ENCODE measurements around the gene ZNF32. TPM values are rescaled to one million over a fixed set of nuclear protein-coding genes. Genes with fewer than 3 reads are reported as not detected.

ZNF32 gene
- total RNA-seq (29.6 and 35.8 TPM in 2 replicates), polyA plus RNA-seq (20.9 and 29.0 TPM in 2 replicates), polyA minus RNA-seq (10.1 and 13.4 TPM in 2 replicates)
- total RNA-seq (2013) = 50.1 TPM

- Mint-ChIP-seq H3K9me3 (ENCODE audit: insufficient read depth) (peaks cover 10% of the 10 kb centered on the region), H3K4me1 (peaks cover 16% of the 10 kb centered on the region), H3K27me3 (peaks cover 10% of the 10 kb centered on the region), H3K4me3 (peak within 1 kb of the TSS; percentile 98), H3K27ac (peak within 1 kb of the TSS; percentile 89)
- no peaks in the 10 kb centered on the region for H4K20me1 ChIP-seq (ENCODE audit: control insufficient read depth, insufficient read depth, low read length, poor library complexity, severe bottlenecking)
- intact Hi-C loops (cut with micrococcal nuclease) = loop anchor here (1.0 to 10.0 kb wide), 9 partner anchors 42 to 1356 kb away; partner anchors contain the start of genes BMS1, HNRNPF, ZNF22 and ZNF239
- peak; percentile 89 for DNase-seq
- peak within 1 kb of the TSS; percentile 90 for H3K9ac ChIP-seq (ENCODE audit: low read length)
- under 1% methylated on average over 90 of the region's 90 CpGs for WGBS (ENCODE audit: insufficient coverage)
- H3K4me3 ChIP-seq (ENCODE audit: control extremely low read depth in 1 of 5, extremely low read depth in 1 of 5, insufficient read depth in 1 of 5, low read depth in 2 of 5, low read length in 4 of 5) = peak within 1 kb of the TSS; percentile 22 to 82 (median 63)
- peaks cover 4 to 26% (median 12%) of the 10 kb centered on the region in 3 donors for H3K9me3 ChIP-seq (ENCODE audit: control extremely low read depth in 1 of 3, control insufficient read depth in 2 of 3, insufficient read depth in 1 of 3, low read length in 2 of 3)
- H3K4me1 ChIP-seq (ENCODE audit: control insufficient read depth in 2 of 2, insufficient read depth in 2 of 2, low read length in 2 of 2) = peaks cover 7 to 13% of the 10 kb centered on the region in 2 donors
- peak within 1 kb of the TSS; percentile 91 for H2AFZ ChIP-seq (ENCODE audit: insufficient read depth, low read depth, low read length, poor library complexity, severe bottlenecking)
- peaks cover 12% of the 10 kb centered on the region for H3K79me2 ChIP-seq (ENCODE audit: control insufficient read depth, insufficient read depth, low read length)
- CTCF ChIA-PET = no interaction called here
- H3K27ac ChIP-seq (ENCODE audit: low read length in 2 of 2) = peak within 1 kb of the TSS in 1 of 2 donors; percentile 86
- peak; percentile 99 for ATAC-seq (ENCODE audit: low read depth)
- POLR2A ChIA-PET = interaction anchor here (0.6 to 0.7 kb wide), 2 partner anchors 12 to 1018 kb away, joined by 3 read pairs; no protein-coding TSS in a partner anchor
- peaks cover 0 to 6% (median 0%) of the 10 kb centered on the region in 4 experiments for H3K27me3 ChIP-seq (replicated peaks in 1 of 4; ENCODE audit: control extremely low read depth in 1 of 4, control insufficient read depth in 3 of 4, insufficient read depth in 4 of 4, low read length in 3 of 4)
- H3K4me2 ChIP-seq (replicated peaks; ENCODE audit: low read depth, low read length, poor library complexity, severe bottlenecking) = peak within 1 kb of the TSS; percentile 76
- TF ChIP-seq EZH2 (IDR thresholded peaks at IDR 0.05; ENCODE audit: borderline replicate concordance, insufficient read depth, low read depth, low read length, poor library complexity, severe bottlenecking) (no peak), CTCF (IDR thresholded peaks at IDR 0.05) (no peak)
- peaks cover 10 to 25% of the 10 kb centered on the region in 2 experiments for H3K36me3 ChIP-seq (replicated peaks in 1 of 2; ENCODE audit: control extremely low read depth in 1 of 2, control insufficient read depth in 1 of 2, extremely low read depth in 1 of 2, insufficient read depth in 2 of 2, low read length in 1 of 2)
These were observed at the start of gene ZNF32 for GRCh38 chr10:43648398-43649184. ZNF32 (minus strand) TSS chr10:43648881; CDS start chr10:43646133, 2,748 bp downstream.

GRCh38 chr10:43698156-43698555 is 49.5 kb upstream of the ZNF32 start:
- POLR2A ChIA-PET = no interaction called here

More at GRCh38 chr10:43698156-43698555, 49.5 kb upstream of the ZNF32 start:
- Mint-ChIP-seq H3K4me1 (no peaks in the 10 kb centered on the region), H3K27ac (no peak overlapping the region), H3K9me3 (ENCODE audit: insufficient read depth) (no peaks in the 10 kb centered on the region), H3K27me3 (peaks cover 19% of the 10 kb centered on the region), H3K4me3 (no peak overlapping the region)
- no peaks in the 10 kb centered on the region for H4K20me1 ChIP-seq (ENCODE audit: control insufficient read depth, insufficient read depth, low read length, poor library complexity, severe bottlenecking)
- H3K9ac ChIP-seq (ENCODE audit: low read length) = no peak overlapping the region
- intact Hi-C loops (cut with micrococcal nuclease) = no loop called here
- H3K4me2 ChIP-seq (replicated peaks; ENCODE audit: low read depth, low read length, poor library complexity, severe bottlenecking) = no peak overlapping the region
- WGBS (ENCODE audit: insufficient coverage) = 46% methylated on average over 8 of the region's 9 CpGs
- H3K79me2 ChIP-seq (ENCODE audit: control insufficient read depth, insufficient read depth, low read length) = no peaks in the 10 kb centered on the region
- CTCF ChIA-PET = no interaction called here
- no peaks in the 10 kb centered on the region for H3K36me3 ChIP-seq (replicated peaks in 1 of 2; ENCODE audit: control extremely low read depth in 1 of 2, control insufficient read depth in 1 of 2, extremely low read depth in 1 of 2, insufficient read depth in 2 of 2, low read length in 1 of 2)
- no peaks in the 10 kb centered on the region for H3K9me3 ChIP-seq (ENCODE audit: control extremely low read depth in 1 of 3, control insufficient read depth in 2 of 3, insufficient read depth in 1 of 3, low read length in 2 of 3)
- no peak overlapping the region for H3K27ac ChIP-seq (ENCODE audit: low read length in 2 of 2)
- no peak overlapping the region for H3K4me3 ChIP-seq (ENCODE audit: control extremely low read depth in 1 of 5, extremely low read depth in 1 of 5, insufficient read depth in 1 of 5, low read depth in 2 of 5, low read length in 4 of 5)
- ATAC-seq (ENCODE audit: low read depth) (no peak), DNase-seq (no peak)
- H3K27me3 ChIP-seq (replicated peaks in 1 of 4; ENCODE audit: control extremely low read depth in 1 of 4, control insufficient read depth in 3 of 4, insufficient read depth in 4 of 4, low read length in 3 of 4) = no peaks in the 10 kb centered on the region
- TF ChIP-seq CTCF (IDR thresholded peaks at IDR 0.05) (no peak), EZH2 (IDR thresholded peaks at IDR 0.05; ENCODE audit: borderline replicate concordance, insufficient read depth, low read depth, low read length, poor library complexity, severe bottlenecking) (no peak)
- H2AFZ ChIP-seq (ENCODE audit: insufficient read depth, low read depth, low read length, poor library complexity, severe bottlenecking) = no peak overlapping the region
- no peaks in the 10 kb centered on the region for H3K4me1 ChIP-seq (ENCODE audit: control insufficient read depth in 2 of 2, insufficient read depth in 2 of 2, low read length in 2 of 2)

Measured in B cell (primary cell).